HUES64 (cell line): ENCODE results near the gene NTF4.

Source experiments
- H3K27ac ChIP-seq: 2 replicates; pipeline ENCODE4 v1.7.0; 2013; ENCODE audit warnings: low read depth, low read length, inconsistent platforms
- H3K27me3 ChIP-seq: 2 replicates; pipeline ENCODE4 v1.6.1; 2013; ENCODE audit warnings: mild to moderate bottlenecking, low read length; ENCODE audit not compliant: insufficient read depth
- H3K36me3 ChIP-seq: 2 replicates; pipeline ENCODE4 v1.6.1; 2013; ENCODE audit warnings: mild to moderate bottlenecking, low read length; ENCODE audit not compliant: insufficient read depth
- H3K4me1 ChIP-seq: 2 replicates; pipeline ENCODE4 v1.6.1; 2013; ENCODE audit warnings: mild to moderate bottlenecking, low read length, moderate library complexity; ENCODE audit not compliant: insufficient read depth
- H3K4me3 ChIP-seq: 2 replicates; pipeline ENCODE4 v1.5.1; 2013; ENCODE audit warnings: mild to moderate bottlenecking, low read length, moderate library complexity
- H3K9ac ChIP-seq: 2 replicates; pipeline ENCODE4 v1.6.1; 2013; ENCODE audit warnings: mild to moderate bottlenecking, low read depth, low read length
- H3K9me3 ChIP-seq: 2 replicates; pipeline ENCODE4 v1.6.1; 2013; ENCODE audit warnings: low read depth, low read length; ENCODE audit not compliant: insufficient read depth
- WGBS: fragments of 150-250, 120-280 bp; methylation state at CpG from one replicate; pipeline ENCODE4 v1.1.7; 2013; ENCODE audit warnings: missing lambda C conversion rate; 5-methylcytosine and 5-hydroxymethylcytosine counted together

NTF4 gene

GRCh38 chr19:49017666-49018351 is 46.8 kb downstream of the NTF4 start:
- no peaks in the 10 kb centered on the region for H3K9me3 ChIP-seq
- H3K27ac ChIP-seq = no peak overlapping the region
- H3K27me3 ChIP-seq = peaks cover 27% of the 10 kb centered on the region
- WGBS = 2% methylated on average over 59 of the region's 62 CpGs
- H3K4me1 ChIP-seq = peaks cover 10% of the 10 kb centered on the region; the same call in 1 of the 2 replicates
- H3K4me3 ChIP-seq = peak overlapping the region; percentile 51
- peaks cover 31% of the 10 kb centered on the region for H3K36me3 ChIP-seq
- H3K9ac ChIP-seq = 0 out of 2 replicates have a peak overlapping the region, but pooled peaks have one; percentile 17

- H3K9me3 ChIP-seq = no peaks in the 10 kb centered on the region
- H3K27ac ChIP-seq = no peak within 1 kb of the TSS
- H3K9ac ChIP-seq = 0 out of 2 replicates have a peak within 1 kb of the TSS, but pooled peaks have one; percentile 17
- H3K4me3 ChIP-seq = peak within 1 kb of the TSS; percentile 51
- peaks cover 27% of the 10 kb centered on the region for H3K27me3 ChIP-seq
- peaks cover 10% of the 10 kb centered on the region; the same call in 1 of the 2 replicates for H3K4me1 ChIP-seq
- 75% methylated on average over 16 of the region's 17 CpGs for WGBS
- peaks cover 36% of the 10 kb centered on the region for H3K36me3 ChIP-seq
Observed at GRCh38 chr19:49017041-49017665, 47.5 kb downstream of the NTF4 start, which contains the start of gene LHB. Gene LHB (minus strand): TSS chr19:49017091. CDS start chr19:49017081, 10 bp downstream.

- Histone ChIP-seq H3K27me3 (peaks cover 27% of the 10 kb centered on the region), H3K36me3 (peaks cover 45% of the 10 kb centered on the region), H3K9me3 (no peaks in the 10 kb centered on the region), H3K4me3 (no peak overlapping the region), H3K27ac (no peak overlapping the region), H3K4me1 (peaks cover 10% of the 10 kb centered on the region; the same call in 1 of the 2 replicates), H3K9ac (no peak overlapping the region)
- 94% methylated on average over 24 of the region's 29 CpGs for WGBS
Observed at GRCh38 chr19:49016067-49016839, 48.4 kb downstream of the NTF4 start.

- H3K27ac ChIP-seq = no peak overlapping the region
- no peak overlapping the region for H3K4me3 ChIP-seq
- H3K9ac ChIP-seq = no peak overlapping the region
- peaks cover 5% of the 10 kb centered on the region; the same call in 1 of the 2 replicates for H3K4me1 ChIP-seq
- no peaks in the 10 kb centered on the region for H3K9me3 ChIP-seq
- WGBS = 93% methylated on average over 18 of the region's 18 CpGs
- H3K27me3 ChIP-seq = peaks cover 20% of the 10 kb centered on the region
- H3K36me3 ChIP-seq = peaks cover 57% of the 10 kb centered on the region
Observed at GRCh38 chr19:49014870-49015255, 49.8 kb downstream of the NTF4 start.

- Histone ChIP-seq H3K27ac (no peak overlapping the region), H3K4me1 (peaks cover 5% of the 10 kb centered on the region; the same call in 1 of the 2 replicates), H3K4me3 (no peak overlapping the region), H3K9me3 (no peaks in the 10 kb centered on the region), H3K9ac (no peak overlapping the region), H3K36me3 (peaks cover 62% of the 10 kb centered on the region), H3K27me3 (peaks cover 19% of the 10 kb centered on the region)
- 94% methylated on average over 32 of the region's 32 CpGs for WGBS
Observed at GRCh38 chr19:49014123-49014869, 50.3 kb downstream of the NTF4 start.

- Histone ChIP-seq H3K4me1 (no peaks in the 10 kb centered on the region), H3K9me3 (no peaks in the 10 kb centered on the region), H3K36me3 (peaks cover 74% of the 10 kb centered on the region), H3K27ac (no peak overlapping the region), H3K4me3 (no peak overlapping the region), H3K9ac (no peak overlapping the region), H3K27me3 (no peaks in the 10 kb centered on the region)
- 90% methylated on average over 17 of the region's 17 CpGs for WGBS
Observed at GRCh38 chr19:49011194-49011593, 53.4 kb downstream of the NTF4 start.
